Ectodermal cell (in vitro differentiated cells): ENCODE results near the gene SLC29A3.

Source experiments
- H3K27ac ChIP-seq: 2 replicates; pipeline ENCODE4 v1.7.0; 2013; ENCODE audit warnings: mild to moderate bottlenecking, low read depth, low read length; ENCODE audit not compliant: insufficient read depth, poor library complexity, severe bottlenecking
- H3K27me3 ChIP-seq: 2 replicates; pipeline ENCODE4 v1.7.0; 2013; ENCODE audit warnings: mild to moderate bottlenecking, low read length; ENCODE audit not compliant: insufficient read depth, control insufficient read depth, poor library complexity, severe bottlenecking
- H3K36me3 ChIP-seq: one replicate; pipeline ENCODE4 v1.7.0; 2013; ENCODE audit warnings: low read length; ENCODE audit not compliant: control insufficient read depth, insufficient read depth
- H3K4me1 ChIP-seq: one replicate; pipeline ENCODE4 v1.7.0; 2013; ENCODE audit warnings: low read length; ENCODE audit not compliant: control insufficient read depth, insufficient read depth
- H3K4me3 ChIP-seq: 2 replicates; pipeline ENCODE4 v1.7.0; 2013; ENCODE audit warnings: low read depth, low read length, control low read depth; ENCODE audit not compliant: insufficient read depth
- H3K9me3 ChIP-seq: 2 replicates; pipeline ENCODE4 v1.7.0; 2013; ENCODE audit warnings: mild to moderate bottlenecking, low read length, moderate library complexity; ENCODE audit not compliant: control insufficient read depth
- WGBS, 2 experiments: methylation state at CpG; one replicate each; pipeline ENCODE4 v1.1.7; 2013; ENCODE audit warnings: missing lambda C conversion rate in 2 of 2; 5-methylcytosine and 5-hydroxymethylcytosine counted together

Gene SLC29A3

DNA sequence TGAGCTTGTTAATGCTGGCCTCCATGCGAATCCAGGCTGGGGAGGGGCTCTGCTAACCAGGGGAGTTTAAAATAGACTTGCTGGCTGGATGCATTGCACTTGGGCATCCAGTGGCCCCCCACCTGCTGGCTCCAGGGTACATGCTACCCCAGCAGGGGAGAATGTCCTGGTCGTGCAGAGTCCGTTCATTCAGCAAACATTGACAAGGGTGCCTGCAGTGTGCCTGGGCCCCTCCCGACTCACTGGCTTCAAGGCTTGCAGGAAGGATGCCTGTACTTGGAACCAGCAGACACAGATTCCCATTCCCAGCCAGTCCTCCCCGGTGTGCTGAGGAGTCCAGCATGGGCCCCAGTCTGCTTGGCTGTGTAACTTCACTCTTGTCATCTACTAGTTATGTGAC, 1.5 kb downstream of the SLC29A3 start:
- WGBS, 2 experiments = 87% methylated on average over 5 of the region's 5 CpGs

DNA sequence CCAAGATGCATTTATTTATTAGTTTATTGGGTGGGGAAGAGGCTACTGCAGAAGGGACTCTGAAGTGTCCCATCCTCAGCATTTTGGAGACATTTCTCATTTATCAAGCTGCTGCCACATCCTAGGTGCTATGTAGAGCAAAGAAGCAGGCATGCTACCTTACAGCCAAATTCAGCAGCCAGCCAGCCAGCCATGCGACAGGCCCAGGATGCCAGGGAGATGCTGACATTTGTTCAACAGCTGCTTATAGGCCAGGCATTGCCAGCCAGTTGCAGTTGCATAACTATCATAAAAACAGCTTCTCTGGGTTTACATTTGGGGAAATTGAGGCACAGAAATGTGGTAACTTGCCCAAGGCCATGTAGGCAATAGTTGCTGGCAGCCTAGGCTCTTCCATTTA, 2.3 kb downstream of the SLC29A3 start:
- Histone ChIP-seq H3K27ac (no peak overlapping the region), H3K27me3 (no peaks in the 10 kb centered on the region), H3K9me3 (no peaks in the 10 kb centered on the region), H3K36me3 (peaks cover 9% of the 10 kb centered on the region), H3K4me3 (no peak overlapping the region), H3K4me1 (no peaks in the 10 kb centered on the region)
- 94 to 96% methylated on average over 1 of the region's 1 CpG for WGBS, 2 experiments

More for the DNA sequence above, 1.5 kb downstream of the SLC29A3 start:
- no peak overlapping the region for H3K27ac ChIP-seq
- H3K4me3 ChIP-seq = no peak overlapping the region
- no peaks in the 10 kb centered on the region for H3K27me3 ChIP-seq
- peaks cover 9% of the 10 kb centered on the region for H3K36me3 ChIP-seq
- no peaks in the 10 kb centered on the region for H3K9me3 ChIP-seq
- H3K4me1 ChIP-seq = no peaks in the 10 kb centered on the region

DNA sequence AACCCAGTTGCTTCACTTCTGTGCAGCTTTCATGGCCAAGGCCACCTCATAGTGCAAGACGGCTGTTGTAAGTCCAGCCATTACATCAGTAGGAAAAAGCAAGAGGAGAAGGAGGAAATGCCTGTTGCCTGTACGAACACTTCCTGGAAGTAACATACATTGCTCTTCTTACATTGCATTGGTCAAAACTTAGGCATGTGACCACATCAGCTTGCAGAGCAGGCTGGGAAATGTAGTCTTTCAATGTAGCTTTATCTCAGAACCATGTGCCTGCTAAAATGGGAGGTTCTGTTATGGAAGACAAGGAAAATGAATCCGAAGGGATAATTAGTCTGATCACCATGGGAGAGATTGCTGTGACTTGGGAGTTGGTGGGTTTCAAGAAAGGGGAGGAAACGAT, 4.3 kb downstream of the SLC29A3 start:
- Histone ChIP-seq H3K36me3 (peaks cover 9% of the 10 kb centered on the region), H3K27me3 (no peaks in the 10 kb centered on the region), H3K9me3 (no peaks in the 10 kb centered on the region), H3K4me1 (no peaks in the 10 kb centered on the region), H3K4me3 (no peak overlapping the region), H3K27ac (no peak overlapping the region)
- WGBS, 2 experiments = 93 to 94% methylated on average over 4 of the region's 4 CpGs

DNA sequence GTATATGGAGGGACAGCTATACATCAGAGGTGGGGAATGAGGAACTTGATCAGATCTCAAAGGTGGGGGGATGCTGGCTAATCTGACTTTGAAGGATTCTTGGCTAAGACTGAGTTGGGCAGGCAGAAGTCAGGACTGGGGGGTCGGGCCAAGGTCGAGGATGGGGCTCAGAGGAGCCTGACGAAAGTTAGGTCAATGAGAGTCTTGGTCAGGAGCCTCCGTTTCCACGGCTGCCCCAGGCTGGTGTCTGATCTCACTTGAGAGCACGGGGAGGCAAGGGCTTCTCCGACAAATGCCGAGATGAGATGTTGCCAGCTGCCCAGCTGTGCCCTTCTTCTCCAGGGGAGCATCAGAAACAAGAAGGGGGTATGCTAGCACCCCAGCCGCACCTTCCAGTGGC, 5.7 kb downstream of the SLC29A3 start:
- Histone ChIP-seq H3K36me3 (peaks cover 9% of the 10 kb centered on the region), H3K27ac (no peak overlapping the region), H3K9me3 (no peaks in the 10 kb centered on the region), H3K4me1 (no peaks in the 10 kb centered on the region), H3K27me3 (no peaks in the 10 kb centered on the region), H3K4me3 (no peak overlapping the region)
- WGBS, 2 experiments = 92 to 95% methylated on average over 9 of the region's 9 CpGs

DNA sequence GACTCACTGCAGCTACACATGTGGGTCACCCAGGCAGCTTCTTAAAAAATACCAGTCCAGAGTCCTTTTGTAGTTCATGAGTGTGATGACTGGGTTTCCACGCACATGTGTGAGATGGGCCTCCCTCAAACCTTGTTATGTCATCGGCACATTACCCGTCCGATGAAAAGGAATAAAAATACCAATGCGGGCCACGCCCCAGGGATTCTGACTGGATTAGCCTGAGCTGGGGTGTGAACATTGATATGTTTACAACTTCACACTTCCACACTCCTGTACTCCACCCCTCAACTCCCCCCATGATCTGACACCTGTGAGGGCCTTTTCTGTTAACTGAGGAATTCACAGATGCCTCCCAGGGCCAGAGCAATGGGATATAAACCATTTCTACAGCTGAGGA, 6.2 kb downstream of the SLC29A3 start:
- Histone ChIP-seq H3K4me1 (no peaks in the 10 kb centered on the region), H3K27me3 (no peaks in the 10 kb centered on the region), H3K9me3 (no peaks in the 10 kb centered on the region), H3K4me3 (no peak overlapping the region), H3K27ac (no peak overlapping the region), H3K36me3 (peaks cover 9% of the 10 kb centered on the region)
- 93 to 97% methylated on average over 6 of the region's 6 CpGs for WGBS, 2 experiments

DNA sequence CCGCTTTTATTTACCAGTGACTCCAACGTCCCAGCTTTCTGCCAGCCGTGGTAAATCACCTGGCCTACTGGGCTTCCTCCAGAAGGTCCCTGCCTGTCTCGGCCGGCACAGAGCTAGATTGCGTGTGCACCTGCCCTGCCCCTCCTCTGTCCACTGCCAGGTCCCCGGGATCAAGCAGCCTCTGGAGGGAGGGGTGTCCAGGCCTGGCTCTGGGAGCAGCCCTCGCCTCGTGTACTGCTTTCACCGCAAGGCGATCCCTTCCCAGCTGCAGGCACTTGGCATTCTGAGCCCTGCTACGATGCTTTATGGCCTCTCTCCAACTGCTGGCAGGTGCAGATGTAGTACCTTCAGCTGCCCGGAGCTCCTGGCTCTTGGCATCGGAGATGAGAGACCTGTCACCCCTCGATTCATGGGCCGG, 7.4 kb downstream of the SLC29A3 start:
- peaks cover 9% of the 10 kb centered on the region for H3K36me3 ChIP-seq
- H3K27ac ChIP-seq = no peak overlapping the region
- no peak overlapping the region for H3K4me3 ChIP-seq

DNA sequence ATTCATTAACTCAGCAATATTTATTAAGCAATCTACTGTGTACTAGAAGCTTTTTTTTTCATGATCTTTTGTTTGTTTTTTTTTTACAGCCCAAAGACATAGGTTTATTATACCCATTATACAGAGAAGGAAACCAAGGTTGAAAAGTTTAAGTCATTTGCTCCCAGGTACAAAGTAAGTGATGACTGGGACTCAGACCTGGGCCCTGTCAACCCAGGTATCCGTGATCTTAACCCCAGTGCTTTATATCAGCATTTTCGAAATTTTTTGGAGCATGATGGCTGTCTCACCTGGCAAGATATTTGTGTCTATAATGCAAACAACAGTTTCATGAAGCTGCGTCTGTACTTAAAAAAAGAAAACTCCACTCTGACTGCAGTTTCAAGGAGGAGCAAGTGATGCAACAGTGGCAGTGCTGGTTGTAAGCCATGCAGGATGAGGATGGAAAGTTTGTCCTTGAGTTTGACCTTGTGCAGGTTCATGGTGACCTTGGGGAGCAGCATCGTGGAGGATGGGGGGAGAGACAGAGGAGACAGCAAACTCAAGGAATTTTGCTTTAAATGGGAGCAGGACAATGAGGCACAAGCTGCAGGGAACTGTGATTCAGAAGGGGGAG, 11.8 kb downstream of the SLC29A3 start:
- Histone ChIP-seq H3K36me3 (no peaks in the 10 kb centered on the region), H3K4me3 (no peak overlapping the region), H3K27ac (no peak overlapping the region), H3K9me3 (no peaks in the 10 kb centered on the region), H3K4me1 (peaks cover 16% of the 10 kb centered on the region), H3K27me3 (no peaks in the 10 kb centered on the region)
- WGBS, 2 experiments = 93 to 96% methylated on average over 4 of the region's 4 CpGs

More for the DNA sequence above, 7.4 kb downstream of the SLC29A3 start:
- H3K4me1 ChIP-seq = no peaks in the 10 kb centered on the region
- 93 to 94% methylated on average over 16 of the region's 16 CpGs for WGBS, 2 experiments
- H3K27me3 ChIP-seq = no peaks in the 10 kb centered on the region
- H3K9me3 ChIP-seq = no peaks in the 10 kb centered on the region

DNA sequence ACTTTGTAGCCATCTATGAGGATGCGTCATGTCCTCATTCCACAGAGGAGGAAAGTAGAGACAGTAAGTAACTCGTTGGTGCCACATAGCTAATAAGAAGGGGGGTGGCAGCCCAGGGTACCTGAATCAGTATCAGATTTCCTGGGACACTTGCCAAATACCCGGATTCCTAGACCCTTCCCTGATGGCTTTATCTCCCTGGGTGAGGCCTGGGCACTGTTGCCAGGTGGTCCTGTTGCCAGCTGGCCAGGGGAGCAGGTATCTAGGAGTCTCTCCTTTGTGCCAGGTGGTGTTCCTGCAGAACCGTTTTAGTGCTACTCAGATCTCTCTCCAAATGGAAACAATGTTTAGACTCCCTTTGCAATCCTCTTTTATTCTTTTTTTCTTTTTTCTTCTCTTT, 12.7 kb downstream of the SLC29A3 start:
- Histone ChIP-seq H3K4me3 (no peak overlapping the region), H3K9me3 (no peaks in the 10 kb centered on the region), H3K27me3 (no peaks in the 10 kb centered on the region), H3K36me3 (no peaks in the 10 kb centered on the region), H3K4me1 (peaks cover 25% of the 10 kb centered on the region), H3K27ac (no peak overlapping the region)
- WGBS, 2 experiments = 91 to 93% methylated on average over 4 of the region's 4 CpGs

DNA sequence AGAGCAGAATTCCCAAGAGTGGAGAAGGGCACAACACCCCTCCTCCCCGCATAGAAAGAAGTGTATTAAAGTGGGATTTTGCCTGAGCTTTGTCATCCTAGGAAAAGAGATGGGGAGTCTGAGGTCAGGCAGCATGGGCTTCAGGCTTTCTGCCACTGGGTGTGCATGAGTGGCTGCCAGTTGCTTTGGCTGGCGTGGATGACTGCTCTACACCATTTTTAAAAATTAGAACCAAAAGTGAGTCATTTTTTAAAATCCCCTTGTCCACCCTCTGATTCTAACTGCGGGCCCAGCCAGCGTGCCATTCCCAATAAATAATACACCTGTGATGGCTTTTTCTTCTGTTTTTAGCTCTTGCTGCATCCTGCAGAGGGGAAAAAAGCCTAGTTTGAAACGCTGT, 13.4 kb downstream of the SLC29A3 start:
- H3K27ac ChIP-seq = no peak overlapping the region
- no peak overlapping the region for H3K4me3 ChIP-seq
- H3K36me3 ChIP-seq = no peaks in the 10 kb centered on the region
- WGBS, 2 experiments = 87 to 91% methylated on average over 5 of the region's 5 CpGs
- H3K27me3 ChIP-seq = no peaks in the 10 kb centered on the region
- H3K9me3 ChIP-seq = no peaks in the 10 kb centered on the region
- peaks cover 32% of the 10 kb centered on the region for H3K4me1 ChIP-seq

DNA sequence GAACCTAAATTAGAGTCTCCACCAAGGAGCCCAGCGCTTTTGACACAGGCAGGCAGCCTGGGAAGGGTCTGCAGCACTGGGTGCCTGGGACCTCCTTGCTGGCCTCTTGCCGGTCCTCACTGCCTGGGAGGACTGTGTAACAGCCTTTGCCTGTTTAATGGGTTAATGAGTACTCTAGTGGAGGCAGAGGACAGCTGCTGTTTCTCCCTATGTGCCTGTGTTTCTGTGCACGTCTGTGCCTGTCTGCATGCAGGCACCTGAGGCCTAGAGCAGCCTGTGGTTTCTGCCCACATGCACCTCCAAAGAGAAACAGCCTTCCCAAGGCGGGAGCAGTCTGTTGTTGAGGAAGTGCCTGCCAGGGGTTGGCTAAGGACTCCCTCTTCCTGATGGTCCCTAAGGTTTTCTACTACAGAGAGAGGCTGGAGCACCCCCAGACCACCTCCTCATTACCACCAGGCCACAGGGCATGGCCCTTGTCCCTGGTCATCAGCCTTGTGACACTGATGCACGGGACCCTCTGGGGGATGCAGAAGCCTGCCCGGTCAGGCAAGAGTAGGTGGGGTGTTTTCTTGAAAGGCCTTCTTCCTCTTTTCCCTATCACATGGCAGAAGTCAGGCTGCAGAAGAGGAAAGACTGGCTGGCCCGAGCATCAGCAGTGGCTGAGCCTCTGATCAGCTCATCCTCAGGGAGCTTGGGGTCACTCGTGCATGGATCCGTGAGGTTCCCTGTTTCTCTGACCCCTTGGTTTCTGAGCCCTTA, 14.2 kb downstream of the SLC29A3 start:
- no peaks in the 10 kb centered on the region for H3K36me3 ChIP-seq
- H3K27me3 ChIP-seq = no peaks in the 10 kb centered on the region
- 88% methylated on average over 9 of the region's 9 CpGs for WGBS, 2 experiments
- H3K4me1 ChIP-seq = peaks cover 35% of the 10 kb centered on the region
- H3K27ac ChIP-seq = no peak overlapping the region
- H3K4me3 ChIP-seq = no peak overlapping the region
- no peaks in the 10 kb centered on the region for H3K9me3 ChIP-seq
